T-helper 2 cell treated with Interferon-gamma antibody and Interleukin-4, amounts not matched to agents 100 ng/mL and 5 ng/mL, for 36 hours (primary cell): ENCODE measurements around the gene MAN2C1. TPM values are rescaled to one million over a fixed set of nuclear protein-coding genes. Genes with fewer than 3 reads are reported as not detected.

Experiments
- intact Hi-C: fragments of 100-400 bp; cut with micrococcal nuclease; formaldehyde crosslinking; loops from one replicate; pipeline ENCODE4 v1.15.1; 2023
- total RNA-seq: library from RNA; stranded (reverse); gene quantifications from 2 replicates; pipeline ENCODE4 v1.2.3, GENCODE V29; 2022

Gene MAN2C1
- total RNA-seq, 1 donor from 2014 or later, result 196 TPM

- intact Hi-C loops, result no loop called here
Observed at GRCh38 chr15:75309711-75310110, 58.7 kb downstream of the MAN2C1 start.

- intact Hi-C loops, result no loop called here
Observed at GRCh38 chr15:75307778-75308390, 60.5 kb downstream of the MAN2C1 start.

GRCh38 chr15:75306188-75306587 is 62.2 kb downstream of the MAN2C1 start:
- intact Hi-C loops, result no loop called here

Other genes with a start within 250 kb of the MAN2C1 start
- 113 and 117 TPM in 2 replicates for gene C15orf39, start 166.7 kb downstream of the MAN2C1 start, total RNA-seq
- gene GOLGA6C, start 110.3 kb downstream of the MAN2C1 start, total RNA-seq, result not detected in 2 replicates
- not detected in 2 replicates for gene GOLGA6D, start 85.8 kb downstream of the MAN2C1 start, total RNA-seq
- 80.8 and 82.6 TPM in 2 replicates for gene COMMD4, start 32.5 kb downstream of the MAN2C1 start, total RNA-seq
- gene NEIL1, start 21.6 kb downstream of the MAN2C1 start, total RNA-seq, result 1.3 and 2.0 TPM in 2 replicates
- gene SIN3A, start 83.1 kb upstream of the MAN2C1 start, total RNA-seq, result 94.7 and 100.0 TPM in 2 replicates
- gene PTPN9, start 210.7 kb upstream of the MAN2C1 start, total RNA-seq, result 40.3 and 41.3 TPM in 2 replicates